Type B pancreatic cell (in vitro differentiated cells): Measurements from ENCODE around the gene ADGRV1. TPM values are rescaled to one million over a fixed set of nuclear protein-coding genes. Genes with fewer than 3 reads are reported as not detected.

Source experiments
- DNase-seq: peaks from one replicate; pipeline ENCODE4 v3.0.0; 2021; ENCODE audit warnings: mixed read lengths; ENCODE audit not compliant: unreplicated experiment; ENCODE audit errors: extremely low spot score
- H3K27ac Mint-ChIP-seq: 2 replicates; pipeline ENCODE4 v1.8.0; 2021; ENCODE audit warnings: mild to moderate bottlenecking, mixed read lengths
- H3K27me3 Mint-ChIP-seq: 2 replicates; pipeline ENCODE4 v1.8.0; 2021; ENCODE audit warnings: mixed read lengths
- H3K36me3 Mint-ChIP-seq: 2 replicates; pipeline ENCODE4 v1.8.0; 2021; ENCODE audit warnings: mixed read lengths
- H3K4me1 Mint-ChIP-seq: one replicate; pipeline ENCODE4 v1.8.0; 2021; ENCODE audit warnings: mixed read lengths; ENCODE audit not compliant: unreplicated experiment
- H3K4me3 Mint-ChIP-seq: 2 replicates; pipeline ENCODE4 v1.8.0; 2021; ENCODE audit warnings: mild to moderate bottlenecking, mixed read lengths
- H3K9me3 Mint-ChIP-seq: 2 replicates; pipeline ENCODE4 v1.8.0; 2021; ENCODE audit warnings: mixed read lengths
- total RNA-seq: library from RNA; stranded (reverse); gene quantifications from 2 replicates; pipeline ENCODE4 v1.2.1, GENCODE V29; 2021; ENCODE audit warnings: low replicate concordance
- TF ChIP-seq, protein P1 (sequence below): fragments of 200-600 bp; sonication (generic); conservative IDR thresholded peaks from 2 replicates; pipeline ENCODE4 v1.5.0; 2021; ENCODE audit warnings: antibody characterized with exemption, mild to moderate bottlenecking

Gene ADGRV1
- total RNA-seq, 1 donor from 2014 or later, result 29.5 TPM

DNA sequence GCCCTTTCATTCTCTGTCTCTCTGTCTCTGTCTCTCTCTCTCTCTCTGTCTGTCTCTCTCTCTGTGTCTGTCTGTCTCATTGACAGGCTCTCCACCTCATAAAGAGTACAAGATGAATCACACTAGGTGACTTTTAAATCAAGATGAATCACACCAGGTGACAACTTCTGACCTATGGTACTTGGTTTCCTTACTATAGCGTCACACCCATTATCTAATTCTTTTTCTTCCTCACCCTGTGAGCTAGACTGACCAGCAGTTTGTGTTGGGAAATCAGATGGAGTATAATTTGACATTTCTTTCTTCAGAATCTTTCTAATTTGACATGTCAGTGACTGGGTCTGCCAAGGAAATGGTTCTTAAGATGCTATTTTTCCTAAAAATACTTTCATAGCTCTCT, 591.6 kb downstream of the ADGRV1 start:
- Mint-ChIP-seq H3K27ac (peak overlapping the region; percentile 9), H3K4me3 (no peak overlapping the region), H3K36me3 (peaks cover 4% of the 10 kb centered on the region), H3K27me3 (no peaks in the 10 kb centered on the region), H3K4me1 (peaks cover 10% of the 10 kb centered on the region), H3K9me3 (peaks cover 4% of the 10 kb centered on the region)
- DNase-seq, result no peak
- TF ChIP-seq, protein P1, sequence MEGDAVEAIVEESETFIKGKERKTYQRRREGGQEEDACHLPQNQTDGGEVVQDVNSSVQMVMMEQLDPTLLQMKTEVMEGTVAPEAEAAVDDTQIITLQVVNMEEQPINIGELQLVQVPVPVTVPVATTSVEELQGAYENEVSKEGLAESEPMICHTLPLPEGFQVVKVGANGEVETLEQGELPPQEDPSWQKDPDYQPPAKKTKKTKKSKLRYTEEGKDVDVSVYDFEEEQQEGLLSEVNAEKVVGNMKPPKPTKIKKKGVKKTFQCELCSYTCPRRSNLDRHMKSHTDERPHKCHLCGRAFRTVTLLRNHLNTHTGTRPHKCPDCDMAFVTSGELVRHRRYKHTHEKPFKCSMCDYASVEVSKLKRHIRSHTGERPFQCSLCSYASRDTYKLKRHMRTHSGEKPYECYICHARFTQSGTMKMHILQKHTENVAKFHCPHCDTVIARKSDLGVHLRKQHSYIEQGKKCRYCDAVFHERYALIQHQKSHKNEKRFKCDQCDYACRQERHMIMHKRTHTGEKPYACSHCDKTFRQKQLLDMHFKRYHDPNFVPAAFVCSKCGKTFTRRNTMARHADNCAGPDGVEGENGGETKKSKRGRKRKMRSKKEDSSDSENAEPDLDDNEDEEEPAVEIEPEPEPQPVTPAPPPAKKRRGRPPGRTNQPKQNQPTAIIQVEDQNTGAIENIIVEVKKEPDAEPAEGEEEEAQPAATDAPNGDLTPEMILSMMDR, result no peak

DNA sequence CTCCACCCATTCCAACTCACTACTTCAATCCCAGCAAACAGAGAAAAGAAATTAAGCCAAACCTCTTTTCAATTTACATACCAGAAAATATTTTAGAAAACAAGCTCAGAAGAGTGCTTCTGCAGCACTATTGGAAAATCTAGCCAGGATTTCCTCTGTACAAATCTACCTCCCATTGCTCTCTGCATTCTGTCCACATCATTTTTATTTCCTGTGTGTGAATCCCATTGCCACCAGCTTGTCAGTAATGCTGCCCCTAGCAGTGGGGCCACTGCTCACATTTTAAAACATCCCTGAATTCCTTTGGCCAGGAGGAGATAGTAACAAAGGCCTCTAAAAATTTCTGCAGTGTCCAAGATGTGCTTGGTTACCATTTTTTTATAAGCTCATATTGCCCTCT, 592.0 kb downstream of the ADGRV1 start:
- Mint-ChIP-seq H3K27me3 (no peaks in the 10 kb centered on the region), H3K36me3 (peaks cover 4% of the 10 kb centered on the region), H3K4me3 (no peak overlapping the region), H3K4me1 (peaks cover 8% of the 10 kb centered on the region), H3K27ac (no peak overlapping the region), H3K9me3 (peaks cover 4% of the 10 kb centered on the region)
- TF ChIP-seq, protein P1, result no peak
- no peak for DNase-seq

DNA sequence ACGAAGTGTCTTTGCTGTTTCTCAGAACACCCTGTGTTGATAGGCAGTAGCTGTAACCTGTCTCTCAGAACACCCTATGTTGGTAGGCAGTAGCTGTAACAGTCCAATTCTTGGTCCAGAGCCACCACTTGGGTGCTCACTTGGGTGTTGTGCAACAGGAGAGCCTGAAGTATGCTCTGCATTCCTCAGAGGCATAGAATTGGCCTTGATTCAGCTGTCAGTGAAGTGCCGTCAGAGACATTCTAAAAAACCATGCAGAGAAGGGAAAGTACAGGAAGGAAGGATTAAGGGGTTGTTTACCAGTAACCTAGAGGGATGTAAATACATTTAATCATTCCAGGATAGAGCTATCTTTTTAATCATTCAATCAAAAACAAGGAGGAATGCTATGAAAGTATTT, 593.4 kb downstream of the ADGRV1 start:
- Mint-ChIP-seq H3K9me3 (peaks cover 4% of the 10 kb centered on the region), H3K27me3 (no peaks in the 10 kb centered on the region), H3K4me3 (no peak overlapping the region), H3K36me3 (peaks cover 4% of the 10 kb centered on the region), H3K4me1 (peaks cover 4% of the 10 kb centered on the region), H3K27ac (peak overlapping the region; percentile 32)
- no peak for DNase-seq
- TF ChIP-seq, protein P1, result no peak

DNA sequence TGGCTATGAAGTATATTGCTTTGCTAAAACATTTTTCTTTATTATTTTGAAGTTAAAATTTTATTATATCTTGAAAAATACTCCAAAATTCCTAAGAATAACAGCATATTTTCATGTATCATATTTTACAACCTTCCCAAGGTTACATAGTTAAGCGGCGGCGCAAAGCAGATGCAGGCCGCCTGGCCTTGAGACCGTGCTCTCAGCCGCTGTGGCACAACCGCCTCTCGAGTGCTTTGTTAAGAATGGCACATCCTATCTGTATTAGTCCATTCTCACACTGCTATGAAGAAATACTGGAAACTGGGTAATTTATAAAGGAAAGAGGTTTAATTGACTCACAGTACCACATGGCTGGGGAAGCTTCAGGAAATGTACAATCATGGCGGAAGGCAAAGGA, 595.7 kb downstream of the ADGRV1 start:
- TF ChIP-seq, protein P1, result no peak
- no peaks in the 10 kb centered on the region for H3K27me3 Mint-ChIP-seq
- peaks cover 4% of the 10 kb centered on the region for H3K4me1 Mint-ChIP-seq
- no peak for DNase-seq
- H3K27ac Mint-ChIP-seq, result no peak overlapping the region
- H3K9me3 Mint-ChIP-seq, result peaks cover 4% of the 10 kb centered on the region
- H3K4me3 Mint-ChIP-seq, result no peak overlapping the region
- peaks cover 4% of the 10 kb centered on the region for H3K36me3 Mint-ChIP-seq

DNA sequence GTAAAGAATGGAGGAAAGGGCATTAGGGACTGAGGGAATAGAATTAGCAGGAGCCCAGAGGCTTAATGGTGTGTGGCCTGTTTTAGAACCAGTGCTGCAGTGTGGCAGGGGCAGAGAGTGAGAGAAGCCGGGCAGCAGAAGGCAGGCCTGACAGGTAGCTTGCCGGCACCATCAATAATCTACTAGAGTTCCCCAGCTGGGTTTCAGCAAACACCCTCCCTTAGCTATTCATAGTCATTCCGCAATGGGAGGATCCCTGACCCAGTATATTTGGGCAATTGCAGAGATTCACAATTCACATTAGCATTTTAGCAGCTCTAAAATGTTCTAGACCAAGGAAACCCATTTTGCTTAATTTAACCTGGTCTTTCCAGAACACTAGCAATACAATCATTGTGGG, 596.7 kb downstream of the ADGRV1 start:
- no peak for DNase-seq
- peaks cover 1% of the 10 kb centered on the region for H3K4me1 Mint-ChIP-seq

More for the DNA sequence above, 596.7 kb downstream of the ADGRV1 start:
- TF ChIP-seq, protein P1, result no peak
- H3K27me3 Mint-ChIP-seq, result no peaks in the 10 kb centered on the region
- H3K36me3 Mint-ChIP-seq, result peaks cover under 1% of the 10 kb centered on the region
- no peak overlapping the region for H3K4me3 Mint-ChIP-seq
- H3K9me3 Mint-ChIP-seq, result peaks cover 1% of the 10 kb centered on the region
- H3K27ac Mint-ChIP-seq, result no peak overlapping the region
